Measurements from ENCODE around the gene HID1.

DNA sequence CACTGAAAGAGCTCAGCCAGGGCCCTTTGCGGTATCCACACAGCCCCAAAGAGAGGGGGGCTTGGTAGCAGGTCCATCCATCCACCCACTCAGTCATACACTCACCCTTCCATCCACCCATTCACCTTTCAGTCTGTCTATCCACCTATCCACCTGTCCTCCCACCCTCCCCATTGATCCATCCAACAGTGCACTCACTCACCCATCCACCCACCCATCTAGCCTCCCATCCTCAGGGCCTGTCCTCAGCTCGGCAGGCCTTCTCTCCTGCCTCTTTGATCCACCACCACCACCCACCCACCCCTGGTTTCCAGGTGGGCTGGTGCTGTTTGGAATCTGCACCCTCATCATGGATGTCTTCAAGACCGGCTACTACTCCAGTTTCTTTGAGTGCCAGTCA, 47.3 kb downstream of the HID1 start:
- TF ChIP-seq CTCF (IDR thresholded peaks at IDR 0.05; ENCODE audit: low read length) (no peak), EZH2 (optimal IDR thresholded peaks at IDR 0.05; ENCODE audit: low read depth, low read length) (no peak)
